H9 (cell line): ENCODE data around the gene SHB. TPM values are rescaled to one million over a fixed set of nuclear protein-coding genes. Genes with fewer than 3 reads are reported as not detected.
A peak's percentile ranks its signal among the peaks of the same experiment; 100 is the strongest.

ENCODE experiments used
- DNase-seq: peaks from one replicate; pipeline ENCODE4 v3.0.0-alpha.2; 2017
- H2AFZ ChIP-seq: one replicate; pipeline ENCODE4 v1.6.1; 2013; ENCODE audit warnings: mild to moderate bottlenecking, low read length, control low read depth, moderate library complexity
- H2AK5ac ChIP-seq: 2 replicates; pipeline ENCODE4 v1.6.1; 2013; ENCODE audit warnings: low read length, control low read depth, mixed read lengths; ENCODE audit not compliant: insufficient read length
- H2BK120ac ChIP-seq: one replicate; pipeline ENCODE4 v1.6.1; 2013; ENCODE audit warnings: low read depth, mild to moderate bottlenecking, low read length, control low read depth, inconsistent platforms; ENCODE audit not compliant: poor library complexity, severe bottlenecking
- H2BK12ac ChIP-seq: 2 replicates; pipeline ENCODE4 v1.6.1; 2013; ENCODE audit warnings: low read length, control low read depth, mixed read lengths, low read depth; ENCODE audit not compliant: insufficient read length
- H2BK15ac ChIP-seq: 2 replicates; pipeline ENCODE4 v1.6.1; 2013; ENCODE audit warnings: low read depth, low read length, control low read depth
- H2BK20ac ChIP-seq: one replicate; pipeline ENCODE4 v1.6.1; 2013; ENCODE audit warnings: low read depth, mild to moderate bottlenecking, low read length, control low read depth, inconsistent platforms; ENCODE audit not compliant: poor library complexity, severe bottlenecking
- H2BK5ac ChIP-seq: 2 replicates; pipeline ENCODE4 v1.6.1; 2013; ENCODE audit warnings: low read length, control low read depth, mixed read lengths; ENCODE audit not compliant: insufficient read length
- H3K14ac ChIP-seq: 2 replicates; pipeline ENCODE4 v1.6.1; 2013; ENCODE audit warnings: low read length, control low read depth; ENCODE audit not compliant: insufficient read depth
- H3K18ac ChIP-seq: 2 replicates; pipeline ENCODE4 v1.6.1; 2013; ENCODE audit warnings: low read depth, mild to moderate bottlenecking, mixed read lengths, low read length, control low read depth; ENCODE audit not compliant: insufficient read length
- H3K23ac ChIP-seq: 2 replicates; pipeline ENCODE4 v1.6.1; 2013; ENCODE audit warnings: low read length, control low read depth, mixed read lengths, low read depth; ENCODE audit not compliant: insufficient read length
- H3K23me2 ChIP-seq: 2 replicates; pipeline ENCODE4 v1.6.1; 2013; ENCODE audit warnings: low read depth, mild to moderate bottlenecking, mixed read lengths, low read length, control low read depth; ENCODE audit not compliant: insufficient read length, poor library complexity, severe bottlenecking
- H3K27ac ChIP-seq: 2 replicates; pipeline ENCODE4 v1.5.1; 2013; ENCODE audit warnings: low read length, control low read depth, mixed read lengths, low read depth; ENCODE audit not compliant: insufficient read length
- H3K27me3 ChIP-seq: 2 replicates; pipeline ENCODE4 v1.6.1; 2013; ENCODE audit warnings: low read length, control low read depth, inconsistent platforms; ENCODE audit not compliant: insufficient read depth
- H3K4ac ChIP-seq: 2 replicates; pipeline ENCODE4 v1.6.1; 2013; ENCODE audit warnings: low read depth, mild to moderate bottlenecking, control low read depth, inconsistent platforms, low read length, moderate library complexity
- H3K4me1 ChIP-seq: 2 replicates; pipeline ENCODE4 v1.6.1; 2013; ENCODE audit warnings: low read length, control low read depth, inconsistent platforms; ENCODE audit not compliant: insufficient read depth
- H3K4me2 ChIP-seq: 2 replicates; pipeline ENCODE4 v1.6.1; 2013; ENCODE audit warnings: low read length, control low read depth, mixed read lengths; ENCODE audit not compliant: insufficient read length, insufficient read depth
- H3K56ac ChIP-seq: 2 replicates; pipeline ENCODE4 v1.6.1; 2013; ENCODE audit warnings: low read depth, mild to moderate bottlenecking, mixed read lengths, low read length, control low read depth; ENCODE audit not compliant: insufficient read length
- H3K79me1 ChIP-seq: 2 replicates; pipeline ENCODE4 v1.6.1; 2013; ENCODE audit warnings: low read depth, mild to moderate bottlenecking, moderate library complexity, low read length, control low read depth, inconsistent platforms; ENCODE audit not compliant: insufficient read depth, poor library complexity, severe bottlenecking
- H3K79me2 ChIP-seq: 2 replicates; pipeline ENCODE4 v1.6.1; 2013; ENCODE audit warnings: low read length, control low read depth, inconsistent platforms; ENCODE audit not compliant: insufficient read depth
- H3K9ac ChIP-seq: 2 replicates; pipeline ENCODE4 v1.6.1; 2013; ENCODE audit warnings: low read length, control low read depth, mixed read lengths; ENCODE audit not compliant: insufficient read length; ENCODE audit errors: extremely low read depth
- H3K9me3 ChIP-seq: one replicate; pipeline ENCODE4 v1.6.1; 2013; ENCODE audit warnings: low read depth, low read length, inconsistent platforms; ENCODE audit not compliant: control insufficient read depth
- H3T11ph ChIP-seq: one replicate; pipeline ENCODE4 v1.6.1; 2013; ENCODE audit warnings: mild to moderate bottlenecking, low read length, control low read depth, inconsistent platforms
- H4K20me1 ChIP-seq: one replicate; pipeline ENCODE4 v1.6.1; 2013; ENCODE audit not compliant: control insufficient read depth, insufficient read length, insufficient read depth
- H4K5ac ChIP-seq: 2 replicates; pipeline ENCODE4 v1.6.1; 2013; ENCODE audit warnings: low read depth, mild to moderate bottlenecking, mixed read lengths, low read length, control low read depth; ENCODE audit not compliant: insufficient read length
- H4K8ac ChIP-seq: replicated peaks from 2 replicates; pipeline ENCODE4 v1.6.1; 2013; ENCODE audit warnings: low read length, control low read depth, mixed read lengths, low read depth; ENCODE audit not compliant: insufficient read length
- H4K91ac ChIP-seq: 2 replicates; pipeline ENCODE4 v1.6.1; 2013; ENCODE audit warnings: low read depth, mild to moderate bottlenecking, moderate library complexity, mixed read lengths, low read length, control low read depth; ENCODE audit not compliant: insufficient read length
- H3K27ac Mint-ChIP-seq, 3 experiments: 2 replicates in 2 of 3; 3 replicates in 1 of 3; pipeline ENCODE4 v1.8.0; 2020 to 2021; ENCODE audit warnings: mixed read lengths in 3 of 3, mild to moderate bottlenecking in 1 of 3, moderate library complexity in 1 of 3
- H3K27me3 Mint-ChIP-seq: 2 replicates; pipeline ENCODE4 v1.8.0; 2021; ENCODE audit warnings: low read depth, mild to moderate bottlenecking, moderate library complexity, mixed read lengths
- H3K36me3 Mint-ChIP-seq, 3 experiments: 2 replicates in 2 of 3; 3 replicates in 1 of 3; pipeline ENCODE4 v1.8.0; 2020 to 2021; ENCODE audit warnings: low read depth in 3 of 3, mixed read lengths in 3 of 3; ENCODE audit not compliant: insufficient read depth in 1 of 3
- H3K4me1 Mint-ChIP-seq, 2 experiments: 2 replicates each; pipeline ENCODE4 v1.8.0; 2020; ENCODE audit warnings: mixed read lengths in 2 of 2
- H3K4me3 Mint-ChIP-seq, 2 experiments: 2 replicates in 1 of 2; 3 replicates in 1 of 2; pipeline ENCODE4 v1.8.0; 2020 to 2021; ENCODE audit warnings: mild to moderate bottlenecking in 2 of 2, mixed read lengths in 2 of 2, moderate library complexity in 1 of 2
- H3K9me3 Mint-ChIP-seq, 2 experiments: 2 replicates in 1 of 2; 3 replicates in 1 of 2; pipeline ENCODE4 v1.8.0; 2020; ENCODE audit warnings: mild to moderate bottlenecking in 2 of 2, mixed read lengths in 2 of 2, moderate library complexity in 1 of 2
- WGBS: extraction: QIAGEN DNeasy Blood & Tissue Kit; methylation state at CpG from one replicate; pipeline ENCODE4 v1.1.7; 2013; ENCODE audit warnings: missing lambda C conversion rate, low lambda C conversion rate, mixed read lengths; ENCODE audit not compliant: insufficient read length; ENCODE audit errors: extremely low coverage; 5-methylcytosine and 5-hydroxymethylcytosine counted together
- total RNA-seq: library from RNA; stranded (reverse); gene quantifications from 2 replicates; pipeline ENCODE4 v1.2.1, GENCODE V29; 2021
- TF ChIP-seq, protein P1 (sequence below): fragments of 200-600 bp; sonication (generic); conservative IDR thresholded peaks from 3 replicates; pipeline ENCODE4 v1.8.0; 2021; ENCODE audit warnings: antibody characterized with exemption, mild to moderate bottlenecking

SHB gene
- total RNA-seq, 1 experiment from 2014 or later = 14.6 TPM

DNA sequence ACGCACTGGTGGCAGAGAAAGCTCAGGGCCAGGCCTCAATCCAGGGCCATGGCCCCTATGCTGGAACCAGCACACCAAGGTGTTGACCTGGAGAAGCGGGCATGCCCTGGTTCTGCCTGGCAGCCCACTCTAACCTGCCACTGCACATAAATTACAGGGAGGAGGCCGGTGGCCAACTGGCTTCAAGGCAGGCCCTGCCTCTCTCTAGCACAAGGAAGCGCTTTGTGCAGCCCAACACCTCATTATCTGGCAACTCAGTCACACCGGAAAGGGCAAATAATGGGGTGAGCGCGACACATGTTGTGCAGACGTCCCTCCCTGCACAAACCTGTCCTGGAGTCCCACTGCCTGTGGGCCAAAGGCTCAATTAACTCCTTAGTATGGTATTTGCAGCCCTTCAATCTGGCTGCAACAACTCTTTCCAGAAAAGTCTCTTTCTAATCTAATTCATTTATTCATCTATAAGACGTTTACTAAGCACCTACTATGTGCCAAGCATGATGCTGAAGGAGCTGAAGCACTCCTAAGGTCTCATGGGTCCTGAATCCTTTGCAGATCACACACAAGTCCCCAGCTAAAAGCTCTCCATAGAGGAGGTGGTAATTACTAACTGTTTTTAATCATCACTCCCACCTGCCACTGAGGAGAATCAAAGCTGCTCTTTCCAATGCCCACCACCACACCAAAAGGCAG, 24.9 kb downstream of the SHB start:
- H3K79me1 ChIP-seq = no peaks in the 10 kb centered on the region
- H2BK5ac ChIP-seq = no peak overlapping the region
- H3K9me3 Mint-ChIP-seq = no peaks in the 10 kb centered on the region
- no peak overlapping the region for H2BK120ac ChIP-seq
- no peak overlapping the region for H3K56ac ChIP-seq
- no peak overlapping the region for H4K8ac ChIP-seq
- no peak overlapping the region; the same call in 1 of the 2 replicates for H3K14ac ChIP-seq
- no peak overlapping the region for H3K4me3 Mint-ChIP-seq
- H3K9ac ChIP-seq = no peak overlapping the region
- peaks cover 0 to 3% (median 2%) of the 10 kb centered on the region in 3 experiments; a peak in 2 of 7 replicates for H3K36me3 Mint-ChIP-seq
- H2BK20ac ChIP-seq = no peak overlapping the region
- H3K4me1 ChIP-seq = peaks cover 9% of the 10 kb centered on the region; the same call in 1 of the 2 replicates
- 0 out of 2 replicates have a peak overlapping the region, but pooled peaks have one; percentile 19 for H2BK15ac ChIP-seq
- H2AFZ ChIP-seq = no peak overlapping the region
- no peak overlapping the region for H3K23ac ChIP-seq
- no peak overlapping the region for H3T11ph ChIP-seq
- H3K4ac ChIP-seq = no peak overlapping the region
- H4K20me1 ChIP-seq = no peaks in the 10 kb centered on the region
- H3K27ac ChIP-seq = no peak overlapping the region
- TF ChIP-seq, protein P1, sequence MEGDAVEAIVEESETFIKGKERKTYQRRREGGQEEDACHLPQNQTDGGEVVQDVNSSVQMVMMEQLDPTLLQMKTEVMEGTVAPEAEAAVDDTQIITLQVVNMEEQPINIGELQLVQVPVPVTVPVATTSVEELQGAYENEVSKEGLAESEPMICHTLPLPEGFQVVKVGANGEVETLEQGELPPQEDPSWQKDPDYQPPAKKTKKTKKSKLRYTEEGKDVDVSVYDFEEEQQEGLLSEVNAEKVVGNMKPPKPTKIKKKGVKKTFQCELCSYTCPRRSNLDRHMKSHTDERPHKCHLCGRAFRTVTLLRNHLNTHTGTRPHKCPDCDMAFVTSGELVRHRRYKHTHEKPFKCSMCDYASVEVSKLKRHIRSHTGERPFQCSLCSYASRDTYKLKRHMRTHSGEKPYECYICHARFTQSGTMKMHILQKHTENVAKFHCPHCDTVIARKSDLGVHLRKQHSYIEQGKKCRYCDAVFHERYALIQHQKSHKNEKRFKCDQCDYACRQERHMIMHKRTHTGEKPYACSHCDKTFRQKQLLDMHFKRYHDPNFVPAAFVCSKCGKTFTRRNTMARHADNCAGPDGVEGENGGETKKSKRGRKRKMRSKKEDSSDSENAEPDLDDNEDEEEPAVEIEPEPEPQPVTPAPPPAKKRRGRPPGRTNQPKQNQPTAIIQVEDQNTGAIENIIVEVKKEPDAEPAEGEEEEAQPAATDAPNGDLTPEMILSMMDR = no peak
- no peak for DNase-seq
- H3K9me3 ChIP-seq = no peaks in the 10 kb centered on the region
- no peaks in the 10 kb centered on the region for H3K79me2 ChIP-seq
- no peak overlapping the region for H4K5ac ChIP-seq
- H2BK12ac ChIP-seq = no peak overlapping the region
- peak overlapping the region in 1 of 3 experiments; percentile 77; a peak in 1 of 7 replicates for H3K27ac Mint-ChIP-seq
- H3K4me1 Mint-ChIP-seq = peaks cover 59 to 65% of the 10 kb centered on the region in 2 experiments
- H3K18ac ChIP-seq = no peak overlapping the region
- H3K23me2 ChIP-seq = no peaks in the 10 kb centered on the region
- H3K4me2 ChIP-seq = no peak overlapping the region
- no CpG with 5 or more reads among the region's 9 CpGs for WGBS
- no peak overlapping the region for H4K91ac ChIP-seq
- H2AK5ac ChIP-seq = no peak overlapping the region
- no peaks in the 10 kb centered on the region; the same call in none of the 2 replicates for H3K27me3 Mint-ChIP-seq
- no peaks in the 10 kb centered on the region for H3K27me3 ChIP-seq
